ENCODE measurements around the gene ALLC.

The ALLC gene

GRCh38 chr2:3641841-3642421 lies 16.1 kb upstream of the ALLC start:
- DNase-seq, result no peak

GRCh38 chr2:3642521-3643215 lies 15.3 kb upstream of the ALLC start:
- no peak for DNase-seq

GRCh38 chr2:3643371-3644245 lies 14.4 kb upstream of the ALLC start:
- DNase-seq, result no peak

GRCh38 chr2:3644246-3644525 lies 13.8 kb upstream of the ALLC start:
- DNase-seq, result no peak

- no peak for DNase-seq
Observed at GRCh38 chr2:3644891-3645605, 13.0 kb upstream of the ALLC start.

GRCh38 chr2:3645745-3646389 lies 12.1 kb upstream of the ALLC start:
- no peak for DNase-seq

- DNase-seq, result no peak
Observed at GRCh38 chr2:3646446-3646845, 11.6 kb upstream of the ALLC start.

- no peak for DNase-seq
Observed at GRCh38 chr2:3647246-3647645, 10.8 kb upstream of the ALLC start.

- DNase-seq, result no peak
Observed at GRCh38 chr2:3647831-3648651, 10.0 kb upstream of the ALLC start.

- no peak for DNase-seq
Observed at GRCh38 chr2:3648652-3649177, 9.3 kb upstream of the ALLC start.

GRCh38 chr2:3649581-3649980 lies 8.4 kb upstream of the ALLC start:
- no peak for DNase-seq

GRCh38 chr2:3650140-3650920 lies 7.7 kb upstream of the ALLC start:
- no peak for DNase-seq

- DNase-seq, result peak; percentile 45
Observed at GRCh38 chr2:3651691-3652648, 6.0 kb upstream of the ALLC start.

GRCh38 chr2:3652896-3653625 lies 4.9 kb upstream of the ALLC start:
- no peak for DNase-seq

GRCh38 chr2:3654011-3654410 lies 4.0 kb upstream of the ALLC start:
- DNase-seq, result no peak

GRCh38 chr2:3654531-3655225 lies 3.3 kb upstream of the ALLC start:
- DNase-seq, result no peak

GRCh38 chr2:3655871-3656761 lies 1.9 kb upstream of the ALLC start:
- DNase-seq, result no peak

Measured in effector CD4-positive, alpha-beta T cell (primary cell).